ENCODE data around the gene SLC45A3.
"Not testable (repeated sequence)": the region's sequence is repeated elsewhere in the genome, so short reads cannot be mapped to it uniquely, and the experiment has no call there.

SLC45A3 gene

DNA sequence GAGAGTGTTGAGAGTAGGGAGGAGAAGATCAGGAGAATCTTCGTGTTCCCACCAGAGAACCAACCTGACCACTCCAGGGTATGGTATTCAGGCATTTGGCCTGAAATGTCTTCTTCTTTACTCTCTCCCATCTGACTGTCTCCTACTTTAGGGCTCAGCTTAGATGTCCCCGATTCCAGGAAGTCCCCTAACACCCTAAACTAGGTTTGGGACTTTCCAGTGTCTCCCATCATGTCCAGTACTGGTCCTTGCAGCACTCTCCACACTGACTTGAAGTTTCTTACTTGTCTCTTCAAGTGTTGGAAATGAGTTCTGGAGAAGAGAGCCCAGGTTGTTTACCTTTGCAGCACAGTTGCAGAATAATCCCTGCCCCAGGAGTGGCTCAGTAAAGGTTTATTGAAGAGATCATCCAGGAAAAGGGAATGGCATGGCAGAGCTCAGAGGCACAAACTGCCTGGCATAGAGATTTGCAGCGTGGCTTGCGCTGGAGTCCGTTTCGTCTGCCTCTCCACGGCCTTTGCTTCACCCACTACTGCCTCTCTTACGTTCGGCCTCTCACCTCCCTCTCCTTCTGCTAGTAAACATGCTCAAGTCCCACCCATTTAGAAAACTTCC lies 42.3 kb downstream of the SLC45A3 start:
- DNase-seq (ENCODE audit: low read depth in 2 of 2), result no peak

DNA sequence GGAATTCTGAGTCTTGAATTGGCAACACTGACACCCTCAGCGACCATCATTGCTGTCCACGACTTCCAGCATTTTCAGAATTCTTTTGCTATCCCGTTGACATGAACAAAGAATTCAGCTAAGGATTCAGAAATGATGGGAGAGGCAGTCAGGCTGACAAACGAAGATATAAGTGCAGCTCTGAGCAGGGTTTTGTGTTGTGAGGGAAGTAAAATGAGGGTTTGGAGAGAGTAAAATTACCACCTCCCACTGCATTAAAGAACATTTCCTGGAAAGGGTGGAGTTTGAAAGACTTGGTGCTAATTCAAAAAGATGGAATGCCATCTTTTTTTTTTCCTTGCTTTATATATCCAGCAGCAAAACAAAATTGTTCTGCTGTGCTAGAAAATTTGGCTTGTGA lies 43.6 kb downstream of the SLC45A3 start:
- DNase-seq (ENCODE audit: low read depth in 2 of 2), result no peak

DNA sequence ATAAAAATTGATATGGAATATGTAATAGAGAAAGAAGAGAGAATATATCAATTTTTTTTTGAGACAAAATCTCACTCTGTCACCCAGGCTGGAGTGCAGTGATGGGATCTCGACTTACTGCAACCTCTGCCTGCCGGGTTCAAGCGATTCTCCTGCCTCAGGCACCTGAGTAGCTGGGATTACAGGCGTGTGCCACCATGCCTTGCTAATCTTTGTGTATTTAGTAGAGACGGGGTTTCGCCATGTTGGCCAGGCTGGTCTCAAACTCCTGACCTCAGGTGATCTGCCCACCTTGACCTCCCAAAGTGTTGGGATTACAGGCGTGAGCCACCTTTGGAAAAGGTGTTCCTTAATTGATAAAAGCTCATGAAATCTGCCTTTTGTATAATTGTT lies 44.2 kb downstream of the SLC45A3 start:
- not testable (repeated sequence) for DNase-seq (ENCODE audit: low read depth in 2 of 2)

DNA sequence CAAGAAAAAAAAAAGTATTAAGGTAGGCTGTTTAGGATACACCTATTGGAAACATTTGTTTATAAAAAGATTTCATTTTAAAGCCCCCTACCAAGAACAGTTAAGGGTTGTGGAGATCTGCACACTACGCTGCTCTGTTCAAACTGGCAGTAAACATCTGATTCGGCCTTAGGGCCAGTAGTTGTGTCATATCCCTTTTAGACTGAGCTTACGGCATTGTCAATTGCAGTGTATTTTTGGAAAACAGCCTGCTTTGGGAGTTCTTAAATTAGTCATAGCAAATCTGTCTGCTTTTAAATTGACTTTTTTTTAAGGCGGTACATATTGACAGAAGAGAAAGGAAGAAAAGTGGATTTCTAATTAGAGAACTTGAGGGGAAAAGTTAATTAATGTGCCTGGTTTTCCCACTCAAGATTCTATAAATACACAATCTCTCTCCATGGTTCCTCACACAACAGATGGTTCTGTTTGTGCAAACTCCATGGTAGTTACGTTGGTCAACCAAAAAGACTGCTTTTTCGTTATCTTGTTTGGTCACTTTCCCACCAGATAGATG lies 46.8 kb downstream of the SLC45A3 start:
- no peak for DNase-seq (ENCODE audit: low read depth in 2 of 2)

DNA sequence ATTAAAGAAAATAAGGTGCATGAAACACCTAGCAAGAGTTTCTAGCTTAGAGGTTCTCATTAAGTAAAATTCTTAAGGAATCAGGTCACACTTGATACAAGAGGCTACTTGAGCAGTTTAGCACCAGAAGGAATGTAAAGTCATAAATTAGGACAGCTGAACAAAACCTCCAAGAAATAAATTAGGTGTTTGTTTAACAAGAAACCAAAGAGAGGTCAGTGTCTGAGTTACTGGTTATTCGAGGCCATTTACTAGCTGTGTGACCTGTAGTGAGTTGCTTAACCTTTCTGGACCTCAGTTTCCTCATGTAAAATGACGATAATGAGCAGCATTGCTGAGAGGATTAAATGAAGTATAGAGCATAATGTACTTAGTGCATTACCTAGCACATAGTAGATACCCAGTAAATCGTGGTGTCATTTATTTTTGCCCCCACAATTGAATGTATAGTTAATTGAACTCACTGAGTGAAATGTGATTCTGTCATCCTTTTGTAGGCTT lies 47.6 kb downstream of the SLC45A3 start:
- no peak for DNase-seq (ENCODE audit: low read depth in 2 of 2)

DNA sequence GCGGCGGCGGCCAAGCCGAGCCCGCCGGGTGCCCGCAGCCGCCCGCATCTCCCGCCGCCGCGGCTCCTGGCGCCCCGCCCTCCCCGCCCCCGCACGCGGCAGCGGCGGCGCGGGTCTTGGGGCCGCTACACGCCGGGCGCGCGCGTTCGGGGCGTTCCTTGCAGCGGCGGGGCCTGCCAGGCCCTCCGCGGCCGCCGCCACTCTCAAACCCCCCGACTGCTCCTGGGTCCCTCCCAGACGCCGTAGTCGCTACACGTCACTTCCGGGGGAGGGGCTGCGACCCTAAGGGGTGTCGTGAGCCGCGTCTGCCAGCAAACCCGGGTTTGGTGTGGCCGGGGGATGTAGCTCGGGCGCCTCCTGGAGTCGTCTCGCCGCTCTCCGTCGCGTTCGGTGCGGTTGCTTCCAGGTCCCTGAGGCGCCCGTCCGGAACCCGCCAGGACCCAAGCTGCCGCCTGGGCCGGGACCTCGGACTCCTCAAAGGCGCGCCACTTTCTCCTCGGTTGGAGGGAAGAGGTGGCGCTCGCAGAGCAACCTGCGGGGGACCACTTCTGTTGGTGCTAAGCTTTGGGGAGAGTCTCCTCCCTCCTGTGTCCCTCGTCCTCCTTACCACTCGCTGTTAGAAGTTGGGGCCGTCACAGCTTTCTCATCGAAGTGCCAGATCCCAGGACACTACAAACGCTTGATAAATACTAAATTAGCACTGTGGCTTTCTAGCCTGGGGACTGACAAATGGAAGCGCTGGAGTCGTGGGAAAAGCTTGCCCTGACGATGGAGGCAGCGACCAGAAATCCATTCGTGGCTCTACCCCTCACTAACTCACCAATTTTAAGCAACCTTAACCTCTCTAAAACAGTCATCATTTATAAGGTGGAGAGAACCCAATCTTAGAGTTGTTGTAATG lies 48.3 kb downstream of the SLC45A3 start, which contains the start of gene ELK4:
Gene ELK4 (minus strand): TSS at position 244 of the 901 bp plus-strand sequence. CDS start 8,129 bp downstream, outside the sequence.
- DNase-seq (ENCODE audit: low read depth in 2 of 2), result peak; percentile 96 to 97

DNA sequence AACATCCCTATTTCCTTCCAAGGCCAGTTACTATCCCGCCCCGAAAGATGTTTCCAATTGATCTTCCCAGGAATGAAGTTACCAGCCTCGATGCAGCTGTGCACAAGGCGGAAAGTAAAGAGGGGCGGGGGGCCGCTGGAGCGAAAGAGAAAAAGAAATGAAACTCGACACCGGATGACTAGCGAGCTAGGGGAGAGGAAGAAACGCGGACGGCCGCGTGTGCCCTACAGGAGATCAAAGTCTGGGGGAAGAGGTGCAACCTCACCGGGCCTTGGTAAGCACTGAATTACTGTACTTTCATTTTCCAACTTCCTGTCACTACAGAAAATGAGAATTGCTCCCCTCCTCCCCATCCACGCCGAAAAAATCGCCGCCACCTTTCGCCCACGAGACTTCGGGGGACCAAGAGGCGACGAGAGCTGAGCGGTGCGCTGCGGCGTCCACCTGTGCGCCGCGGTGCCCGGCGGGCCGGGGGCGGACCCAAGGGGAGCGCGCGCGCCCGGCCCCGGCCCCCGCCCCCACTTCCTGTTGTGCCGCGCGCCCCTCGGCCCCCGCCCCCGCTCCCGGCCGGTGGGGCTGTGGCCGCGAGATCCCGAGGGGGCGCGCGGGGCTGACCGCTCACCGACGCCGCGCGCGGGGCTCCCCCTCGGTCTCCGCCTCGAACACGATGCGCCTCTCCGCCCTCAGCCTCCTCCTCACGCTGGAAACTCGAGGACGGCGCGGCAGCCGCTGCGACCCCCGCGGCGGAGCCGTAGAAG lies 49.1 kb downstream of the SLC45A3 start:
- peak; percentile 42 to 54 for DNase-seq (ENCODE audit: low read depth in 2 of 2)

DNA sequence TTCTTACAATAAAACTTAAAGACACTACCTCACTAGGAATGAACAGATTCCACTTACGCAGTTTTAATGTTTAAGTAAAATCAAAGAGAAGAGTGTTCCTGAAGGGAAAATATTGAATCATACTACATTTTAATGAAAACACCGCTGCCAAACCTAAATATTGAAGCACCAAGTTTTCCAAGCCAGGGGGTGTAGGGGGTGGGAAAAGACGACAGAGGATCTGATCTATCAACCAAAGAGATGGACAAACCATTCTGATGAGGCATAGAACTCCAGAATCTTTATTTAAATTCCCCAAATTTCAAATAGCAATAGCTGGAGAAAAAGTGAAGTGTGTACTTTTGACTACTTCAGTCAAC lies 49.7 kb downstream of the SLC45A3 start:
- no peak for DNase-seq (ENCODE audit: low read depth in 2 of 2)

DNA sequence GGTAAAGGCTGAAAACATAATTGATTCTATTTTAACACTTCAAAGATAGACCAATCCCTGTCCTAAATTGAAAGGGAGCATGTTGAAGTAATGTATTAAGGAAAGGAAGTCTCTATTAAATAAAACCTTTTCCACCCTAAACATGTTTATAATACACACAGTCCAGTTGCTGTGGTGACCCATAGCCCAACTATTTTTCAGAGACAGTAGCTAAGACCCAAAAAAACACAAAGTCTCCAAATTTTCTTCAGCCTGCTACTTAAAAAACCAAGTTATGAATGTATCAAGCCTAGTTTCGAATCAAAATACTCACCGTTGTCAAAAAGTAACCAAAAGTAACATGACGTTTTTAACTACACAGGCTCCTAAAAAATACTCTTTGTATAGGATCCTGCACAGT lies 50.1 kb downstream of the SLC45A3 start:
- DNase-seq (ENCODE audit: low read depth in 2 of 2), result no peak

DNA sequence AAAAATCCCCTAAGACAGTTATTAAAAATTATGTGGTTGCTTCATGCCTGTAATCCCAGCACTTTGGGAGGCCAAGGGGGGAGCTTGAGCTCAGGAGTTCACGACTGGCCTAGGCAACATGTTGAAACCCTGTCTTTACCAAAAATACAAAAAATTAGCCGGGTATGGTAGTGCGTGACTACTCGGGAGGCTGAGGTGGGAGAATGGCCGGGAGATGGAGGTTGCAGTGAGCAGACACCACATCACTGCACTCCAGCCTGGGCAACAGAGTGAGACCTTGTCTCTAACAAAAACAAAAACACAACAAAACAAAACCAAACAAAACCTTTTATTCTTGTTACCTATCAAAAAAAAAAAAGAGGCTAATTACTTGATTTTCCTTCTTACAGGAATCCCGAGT lies 50.6 kb downstream of the SLC45A3 start:
- DNase-seq (ENCODE audit: low read depth in 2 of 2), result no peak

DNA sequence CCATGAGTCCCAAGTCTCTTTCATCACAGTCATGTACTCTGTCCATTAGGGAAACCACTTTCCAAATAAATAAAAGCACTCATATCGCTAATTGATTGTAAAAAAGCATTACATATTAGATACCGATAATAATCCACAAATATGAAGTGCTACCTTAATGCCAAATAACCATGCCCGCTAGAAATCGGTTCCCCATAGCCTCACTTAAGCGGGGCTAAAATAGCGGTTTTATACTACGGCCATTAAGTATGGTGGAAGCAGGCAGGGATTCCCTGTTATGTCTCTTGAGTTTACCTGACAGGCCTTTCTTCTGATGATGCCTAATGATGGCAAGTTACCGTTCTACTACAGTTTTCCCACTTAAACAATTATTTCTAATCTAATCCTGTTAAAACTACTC lies 52.4 kb downstream of the SLC45A3 start:
- no peak for DNase-seq (ENCODE audit: low read depth in 2 of 2)

DNA sequence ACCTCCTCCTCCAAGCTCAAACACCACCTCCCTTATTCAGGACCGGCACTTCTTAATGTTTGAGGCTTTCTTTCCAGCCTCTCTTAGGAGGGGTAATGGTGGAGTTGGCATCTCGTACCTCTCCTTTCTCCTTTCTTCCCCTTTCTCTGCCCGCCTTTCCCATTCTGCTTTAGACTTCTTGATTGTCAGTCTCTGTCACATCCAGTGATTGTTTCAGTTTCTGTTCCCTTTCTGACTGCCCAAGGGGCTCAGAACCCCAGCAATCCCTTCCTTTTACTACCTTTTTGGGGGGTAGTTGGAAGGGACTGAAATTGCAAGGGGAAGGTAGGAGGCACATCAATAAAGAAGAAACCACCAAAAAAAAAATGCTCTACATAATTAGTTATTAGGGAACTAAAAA lies 54.1 kb downstream of the SLC45A3 start:
- no peak for DNase-seq (ENCODE audit: low read depth in 2 of 2)

DNA sequence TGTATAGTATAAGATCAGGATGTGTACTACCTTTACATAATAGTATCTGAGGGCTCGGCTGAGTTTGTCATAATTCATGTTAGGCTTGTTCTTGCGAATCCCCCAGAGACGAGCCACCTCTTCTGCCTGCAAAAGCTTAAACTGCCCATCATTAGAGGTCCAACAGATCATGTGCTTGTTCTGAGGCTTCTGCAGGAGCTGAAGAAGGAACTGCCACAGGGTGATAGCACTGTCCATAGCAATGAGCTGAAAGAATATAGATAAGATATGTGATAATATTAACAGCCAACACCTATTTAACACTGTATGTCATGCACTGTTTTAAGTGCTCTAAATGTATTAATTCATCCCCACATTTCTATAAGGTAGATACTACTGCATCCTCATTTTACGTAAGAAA lies 56.7 kb downstream of the SLC45A3 start:
- no peak for DNase-seq (ENCODE audit: low read depth in 2 of 2)

DNA sequence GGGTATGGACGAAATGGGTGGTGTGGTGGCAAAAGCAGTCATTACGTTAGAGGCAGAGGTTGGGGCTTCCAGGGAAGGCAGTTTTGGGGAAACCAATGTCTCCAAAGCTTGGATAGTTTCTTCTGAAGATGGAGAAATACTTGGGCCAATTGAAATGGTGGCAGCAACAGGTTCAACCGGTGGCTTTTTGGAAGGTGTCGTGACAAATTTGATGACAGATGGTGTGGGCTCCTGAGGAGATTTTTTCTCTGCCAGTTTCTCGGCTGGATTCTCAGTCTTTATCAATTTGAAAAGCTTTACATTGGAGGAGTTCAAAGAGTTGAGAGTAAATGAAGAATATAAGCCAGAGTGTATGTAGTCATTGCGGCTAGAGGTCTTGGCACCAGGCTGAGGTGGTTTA lies 60.0 kb downstream of the SLC45A3 start:
- no peak for DNase-seq (ENCODE audit: low read depth in 2 of 2)

DNA sequence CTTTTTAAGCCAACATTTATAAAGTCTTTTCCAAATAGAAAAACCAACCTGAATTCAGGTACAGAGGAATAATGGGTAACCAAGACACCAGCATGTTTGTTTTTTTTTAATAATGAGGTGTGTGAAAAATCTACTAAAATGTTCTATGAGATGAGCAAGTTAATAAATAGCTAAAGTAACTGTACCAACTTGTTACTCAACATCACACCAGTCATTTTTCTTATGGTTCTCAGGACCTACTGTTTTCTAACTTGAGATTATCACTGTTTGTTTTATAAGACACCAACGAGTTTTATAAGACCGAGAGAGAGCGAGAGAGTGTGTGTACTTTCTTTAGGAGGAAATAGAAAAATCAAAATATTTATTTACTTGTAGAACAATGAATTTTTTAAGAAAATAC lies 60.9 kb downstream of the SLC45A3 start:
- no peak for DNase-seq (ENCODE audit: low read depth in 2 of 2)

DNA sequence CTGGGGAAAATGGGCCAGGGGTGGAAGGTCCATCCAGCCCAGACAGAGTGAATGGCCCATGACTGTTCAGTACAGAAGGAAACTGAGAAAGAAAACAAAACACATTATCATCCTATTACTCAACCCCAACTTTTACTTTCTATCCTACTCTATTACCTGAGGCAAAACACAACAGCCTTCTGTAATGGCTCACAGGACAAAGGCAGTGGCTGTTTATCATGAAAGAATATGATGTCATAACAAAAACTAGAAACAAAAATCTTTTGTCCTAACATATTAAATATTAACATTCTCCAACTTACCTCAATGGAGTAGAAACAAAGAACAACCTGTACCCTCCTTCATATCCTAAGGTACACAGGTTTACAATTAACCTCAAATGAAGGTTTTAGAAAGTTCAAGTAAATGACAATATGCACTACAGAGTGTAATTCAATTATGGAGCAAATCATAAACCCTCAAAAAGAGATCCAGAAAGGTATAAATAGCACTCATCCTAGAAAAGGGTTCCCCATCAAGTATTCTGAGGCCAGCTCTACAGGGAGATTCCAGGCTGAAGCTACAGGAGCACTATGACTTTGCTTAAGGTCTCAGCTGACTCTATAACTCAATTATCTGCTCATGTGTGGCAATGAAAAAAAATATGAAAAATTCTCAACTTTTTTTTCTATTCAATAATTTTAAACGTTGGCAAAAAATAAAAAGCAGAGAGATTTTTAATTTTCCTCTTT lies 63.6 kb downstream of the SLC45A3 start:
- DNase-seq (ENCODE audit: low read depth in 2 of 2), result no peak

DNA sequence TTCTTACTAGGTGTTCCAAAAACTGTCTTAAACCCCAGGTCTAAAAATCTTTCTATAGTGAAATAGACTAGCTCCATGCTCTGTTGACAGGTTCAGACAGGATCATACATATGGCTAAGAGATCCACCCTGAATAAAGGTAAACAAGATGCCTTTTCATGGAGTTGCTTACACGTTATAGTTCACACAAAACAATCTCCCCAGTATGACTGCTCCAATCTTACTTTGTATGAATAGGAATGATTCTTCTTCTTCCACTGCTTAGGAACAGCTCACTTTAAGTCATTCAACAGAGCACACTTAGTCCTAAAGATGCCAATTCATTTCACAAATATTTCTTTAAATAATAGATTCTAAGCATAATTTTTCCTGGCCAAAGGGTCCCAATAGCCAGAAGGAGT lies 64.5 kb downstream of the SLC45A3 start:
- no peak for DNase-seq (ENCODE audit: low read depth in 2 of 2)

DNA sequence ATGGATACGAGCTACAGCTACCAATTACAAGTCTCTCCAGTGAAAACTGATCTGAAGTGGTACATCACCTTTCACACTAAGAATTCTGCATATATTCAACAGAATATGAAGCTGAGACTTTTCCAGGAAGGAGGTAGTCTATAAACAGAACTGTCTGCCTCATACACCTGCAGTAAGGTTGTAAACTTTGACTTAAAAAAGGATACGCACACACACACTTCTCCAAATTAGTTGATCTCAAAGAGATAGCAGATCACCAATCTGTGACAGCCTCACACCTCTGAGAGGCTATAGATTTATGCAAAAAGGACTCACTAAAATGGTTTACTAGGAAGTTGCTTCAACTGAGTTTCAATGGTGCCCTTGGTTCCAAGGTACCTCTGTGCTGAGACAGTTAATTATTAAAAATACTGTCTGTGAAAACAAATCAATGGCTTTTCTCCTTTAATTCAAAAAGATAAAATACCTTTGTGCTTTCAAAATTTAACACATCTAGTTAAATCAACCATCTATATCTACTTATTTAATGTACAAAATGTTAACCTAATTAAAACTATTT lies 66.4 kb downstream of the SLC45A3 start:
- no peak for DNase-seq (ENCODE audit: low read depth in 2 of 2)

DNA sequence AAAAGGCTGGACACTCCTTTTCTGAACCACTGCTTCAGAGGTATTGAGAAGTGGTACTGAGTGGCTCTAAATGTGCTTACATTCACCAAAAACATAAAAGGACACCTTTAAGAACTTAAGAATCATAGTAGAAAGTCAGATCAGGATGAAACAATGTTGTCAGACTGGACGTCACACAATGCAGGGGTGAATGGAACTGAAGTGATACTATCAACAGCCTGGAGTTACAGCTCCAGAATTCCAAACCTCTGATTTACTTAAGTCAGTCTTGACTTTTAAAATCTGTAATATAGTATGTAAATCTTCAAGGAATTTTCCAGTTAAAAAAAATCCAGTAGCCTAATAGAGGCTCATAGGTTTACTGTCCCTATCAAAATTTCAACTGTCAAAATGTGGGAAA lies 67.8 kb downstream of the SLC45A3 start:
- no peak for DNase-seq (ENCODE audit: low read depth in 2 of 2)

DNA sequence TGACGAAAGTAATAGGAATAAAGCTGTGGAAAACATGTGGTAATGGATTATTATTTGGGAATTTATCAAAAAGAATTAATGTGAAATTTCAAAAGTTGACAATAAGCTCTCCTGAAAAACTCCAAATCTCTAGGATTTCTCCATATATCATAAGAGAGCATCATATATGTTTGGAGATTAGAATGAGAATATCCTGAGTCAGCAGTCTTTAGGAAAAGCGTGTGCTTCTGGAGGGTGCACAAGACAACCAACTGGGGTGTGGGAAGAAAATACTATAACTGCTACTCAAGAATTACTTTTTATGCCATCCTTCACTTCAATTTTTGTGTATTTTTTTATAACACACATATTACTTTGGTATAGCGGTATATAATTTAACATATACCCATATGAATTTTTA lies 68.2 kb downstream of the SLC45A3 start:
- no peak for DNase-seq (ENCODE audit: low read depth in 2 of 2)

DNA sequence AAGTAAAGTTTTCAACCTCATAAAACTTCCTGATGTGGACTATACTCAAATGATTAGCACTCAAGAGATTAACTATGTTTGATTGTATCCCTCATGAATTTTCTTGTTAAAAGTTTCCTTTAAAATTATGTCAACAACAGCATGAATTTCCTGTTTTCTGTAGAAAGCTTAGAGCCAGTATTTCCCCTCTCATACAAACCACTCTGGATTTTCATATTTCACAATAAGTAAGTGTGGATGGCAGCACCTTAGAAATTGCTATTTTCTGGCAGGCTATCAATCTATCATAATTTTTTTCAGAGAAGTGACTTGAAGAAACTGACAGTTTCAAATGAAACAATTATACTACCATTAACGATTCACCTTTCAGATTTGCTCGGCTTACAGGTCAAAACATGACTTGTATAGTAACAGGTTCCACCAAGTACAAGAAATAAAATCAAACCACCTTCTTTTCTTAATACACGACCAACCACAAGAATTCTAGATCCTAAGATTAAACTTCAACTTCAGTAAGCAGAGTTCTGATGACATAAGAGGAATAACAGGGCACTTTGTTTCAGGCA lies 69.3 kb downstream of the SLC45A3 start:
- DNase-seq (ENCODE audit: low read depth in 2 of 2), result no peak
